Measurements from ENCODE around the gene SLC44A4.
"Not testable (repeated sequence)": the region's sequence is repeated elsewhere in the genome, so short reads cannot be mapped to it uniquely, and the experiment has no call there.

The SLC44A4 gene

GRCh38 chr6:31911826-31912585 is 33.2 kb upstream of the SLC44A4 start:
- Histone ChIP-seq H3K4me3 (ENCODE audit: low read depth, low read length) (no peak overlapping the region), H3K36me3 (ENCODE audit: control insufficient read depth in 2 of 2, insufficient read depth in 1 of 2, low read length in 2 of 2) (no peaks in the 10 kb centered on the region), H3K27ac (ENCODE audit: extremely low read depth, low read depth, low read length) (no peak overlapping the region), H3K9me3 (ENCODE audit: control insufficient read depth, insufficient read depth, low read depth, low read length) (no peaks in the 10 kb centered on the region), H3K4me1 (ENCODE audit: control insufficient read depth, insufficient read depth, low read length) (peaks cover 9% of the 10 kb centered on the region; the same call in 1 of the 2 replicates)
- CTCF ChIA-PET = interaction anchor here (0.5 to 0.8 kb wide), 3 partner anchors 9 to 313 kb away, joined by 3 to 6 read pairs (median 3); no protein-coding TSS in a partner anchor
- TF ChIP-seq, protein P1, sequence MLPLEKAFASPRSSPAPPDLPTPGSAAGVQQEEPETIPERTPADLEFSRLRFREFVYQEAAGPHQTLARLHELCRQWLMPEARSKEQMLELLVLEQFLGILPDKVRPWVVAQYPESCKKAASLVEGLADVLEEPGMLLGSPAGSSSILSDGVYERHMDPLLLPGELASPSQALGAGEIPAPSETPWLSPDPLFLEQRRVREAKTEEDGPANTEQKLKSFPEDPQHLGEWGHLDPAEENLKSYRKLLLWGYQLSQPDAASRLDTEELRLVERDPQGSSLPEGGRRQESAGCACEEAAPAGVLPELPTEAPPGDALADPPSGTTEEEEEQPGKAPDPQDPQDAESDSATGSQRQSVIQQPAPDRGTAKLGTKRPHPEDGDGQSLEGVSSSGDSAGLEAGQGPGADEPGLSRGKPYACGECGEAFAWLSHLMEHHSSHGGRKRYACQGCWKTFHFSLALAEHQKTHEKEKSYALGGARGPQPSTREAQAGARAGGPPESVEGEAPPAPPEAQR (tag by site-specific recombination; IDR thresholded peaks at IDR 0.05) = no peak
- TF ChIP-seq ZXDB (tag by site-specific recombination; IDR thresholded peaks at IDR 0.05) = no peak
- no peak for TF ChIP-seq ZNF747 (tag by site-specific recombination; IDR thresholded peaks at IDR 0.05)
- peak; percentile 69 for TF ChIP-seq ZBTB17 (tag by site-specific recombination; IDR thresholded peaks at IDR 0.05)
- 0 out of 2 replicates have a peak, but pooled peaks have one; percentile 3 for TF ChIP-seq ZNF76 (tag by site-specific recombination; IDR thresholded peaks at IDR 0.05; ENCODE audit: borderline replicate concordance, low read depth)
- no peak for TF ChIP-seq ZBTB48 (tag by site-specific recombination; IDR thresholded peaks at IDR 0.05)
- no peak for TF ChIP-seq ZBTB1 (tag by site-specific recombination; IDR thresholded peaks at IDR 0.05)
- TF ChIP-seq HOXC10 (CRISPR knock-in tag; IDR thresholded peaks at IDR 0.05) = no peak
- no peak for TF ChIP-seq ZFP37 (tag by site-specific recombination; IDR thresholded peaks at IDR 0.05)
- peak; percentile 30; the same call in 1 of the 2 replicates for TF ChIP-seq ZFHX2 (tag by site-specific recombination; conservative IDR thresholded peaks at IDR 0.05)
- no peak for TF ChIP-seq GFI1B (tag by site-specific recombination; IDR thresholded peaks at IDR 0.05)
- TF ChIP-seq RBAK (tag by site-specific recombination; IDR thresholded peaks at IDR 0.05) = no peak
- TF ChIP-seq, protein P2, sequence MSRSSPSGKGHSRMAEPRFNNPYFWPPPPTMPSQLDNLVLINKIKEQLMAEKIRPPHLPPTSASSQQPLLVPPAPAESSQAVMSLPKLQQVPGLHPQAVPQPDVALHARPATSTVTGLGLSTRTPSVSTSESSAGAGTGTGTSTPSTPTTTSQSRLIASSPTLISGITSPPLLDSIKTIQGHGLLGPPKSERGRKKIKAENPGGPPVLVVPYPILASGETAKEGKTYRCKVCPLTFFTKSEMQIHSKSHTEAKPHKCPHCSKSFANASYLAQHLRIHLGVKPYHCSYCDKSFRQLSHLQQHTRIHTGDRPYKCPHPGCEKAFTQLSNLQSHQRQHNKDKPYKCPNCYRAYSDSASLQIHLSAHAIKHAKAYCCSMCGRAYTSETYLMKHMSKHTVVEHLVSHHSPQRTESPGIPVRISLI (tag by site-specific recombination; IDR thresholded peaks at IDR 0.05) = 0 out of 2 replicates have a peak, but pooled peaks have one; percentile 10
- POLR2A ChIA-PET = interaction anchor here (0.7 to 1.1 kb wide), 3 partner anchors 14 to 982 kb away, joined by 3 to 4 read pairs (median 3); partner anchors contain the start of gene NEU1

- ChIA-PET CTCF (interaction anchor here (0.5 to 1.3 kb wide), 3 partner anchors 10 to 1361 kb away, joined by 3 read pairs; no protein-coding TSS in a partner anchor), POLR2A (interaction anchor here (0.5 to 1.3 kb wide), 3 partner anchors 9 to 225 kb away, joined by 3 to 6 read pairs (median 4); no protein-coding TSS in a partner anchor)
- not testable (repeated sequence) for H3K36me3 ChIP-seq (ENCODE audit: control insufficient read depth in 2 of 2, insufficient read depth in 1 of 2, low read length in 2 of 2); H3K9me3 ChIP-seq (ENCODE audit: control insufficient read depth, insufficient read depth, low read depth, low read length); H3K27ac ChIP-seq (ENCODE audit: extremely low read depth, low read depth, low read length); H3K4me3 ChIP-seq (ENCODE audit: low read depth, low read length)
- TF ChIP-seq ZFHX2 (tag by site-specific recombination; conservative IDR thresholded peaks at IDR 0.05) (0 out of 2 replicates have a peak, but pooled peaks have one; percentile 6), EGR2 (tag by site-specific recombination; IDR thresholded peaks at IDR 0.05; ENCODE audit: low read depth) (peak; percentile 6; the same call in 1 of the 2 replicates), KLF1 (tag by site-specific recombination; IDR thresholded peaks at IDR 0.05) (0 out of 2 replicates have a peak, but pooled peaks have one; percentile 36)
- peaks cover 12% of the 10 kb centered on the region; the same call in 1 of the 2 replicates for H3K4me1 ChIP-seq (ENCODE audit: control insufficient read depth, insufficient read depth, low read length)
Measured at GRCh38 chr6:31909298-31909697, 30.5 kb upstream of the SLC44A4 start.

DNA sequence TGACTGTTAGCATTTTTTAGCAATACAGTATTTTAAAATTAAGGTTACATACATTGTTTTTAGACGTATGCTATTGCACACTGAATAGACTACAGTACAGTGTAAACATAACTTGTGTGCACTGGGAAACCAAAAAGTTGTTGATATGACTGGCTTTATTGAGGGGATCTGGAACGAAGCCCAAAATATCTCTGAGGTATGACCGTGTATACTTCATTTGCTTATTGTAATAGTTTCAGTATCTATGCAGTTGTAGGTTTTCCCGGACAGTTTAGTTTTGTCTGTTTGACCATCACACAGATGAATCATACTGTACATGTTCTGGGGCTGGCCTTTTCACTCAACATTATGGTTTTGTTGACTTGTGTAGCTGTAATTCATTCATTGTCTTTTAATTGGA is 30.0 kb upstream of the SLC44A4 start:
- no peak for TF ChIP-seq ZXDB (tag by site-specific recombination; IDR thresholded peaks at IDR 0.05)
- TF ChIP-seq, protein P3, sequence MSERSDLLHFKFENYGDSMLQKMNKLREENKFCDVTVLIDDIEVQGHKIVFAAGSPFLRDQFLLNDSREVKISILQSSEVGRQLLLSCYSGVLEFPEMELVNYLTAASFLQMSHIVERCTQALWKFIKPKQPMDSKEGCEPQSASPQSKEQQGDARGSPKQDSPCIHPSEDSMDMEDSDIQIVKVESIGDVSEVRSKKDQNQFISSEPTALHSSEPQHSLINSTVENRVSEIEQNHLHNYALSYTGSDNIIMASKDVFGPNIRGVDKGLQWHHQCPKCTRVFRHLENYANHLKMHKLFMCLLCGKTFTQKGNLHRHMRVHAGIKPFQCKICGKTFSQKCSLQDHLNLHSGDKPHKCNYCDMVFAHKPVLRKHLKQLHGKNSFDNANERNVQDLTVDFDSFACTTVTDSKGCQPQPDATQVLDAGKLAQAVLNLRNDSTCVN (tag by site-specific recombination; optimal IDR thresholded peaks at IDR 0.05) = no peak
- no peak for TF ChIP-seq ZNF518A (tag by site-specific recombination; conservative IDR thresholded peaks at IDR 0.05; ENCODE audit: low read depth)
- no peak for TF ChIP-seq PRDM1 (tag by site-specific recombination; IDR thresholded peaks at IDR 0.05)
- no peak for TF ChIP-seq ZSCAN30 (tag by site-specific recombination; IDR thresholded peaks at IDR 0.05)
- ChIA-PET POLR2A (interaction anchor here (0.6 to 1.3 kb wide), 5 partner anchors 9 to 170 kb away, joined by 3 to 13 read pairs (median 4); no protein-coding TSS in a partner anchor), CTCF (interaction anchor here (1.3 kb wide), 2 partner anchors 11 to 44 kb away, joined by 3 to 4 read pairs; no protein-coding TSS in a partner anchor)
- peaks cover 12% of the 10 kb centered on the region; the same call in 1 of the 2 replicates for H3K4me1 ChIP-seq (ENCODE audit: control insufficient read depth, insufficient read depth, low read length)
- H3K27ac ChIP-seq (ENCODE audit: extremely low read depth, low read depth, low read length) = no peak overlapping the region
- H3K9me3 ChIP-seq (ENCODE audit: control insufficient read depth, insufficient read depth, low read depth, low read length) = no peaks in the 10 kb centered on the region
- H3K4me3 ChIP-seq (ENCODE audit: low read depth, low read length) = no peak overlapping the region
- H3K36me3 ChIP-seq (ENCODE audit: control insufficient read depth in 2 of 2, insufficient read depth in 1 of 2, low read length in 2 of 2) = no peaks in the 10 kb centered on the region
